GM10248 (cell line): Measurements from ENCODE around the gene MUC16.

Source experiments
- CTCF ChIA-PET: fragments of 300-600 bp; sonication (Branson Sonifier 250); formaldehyde crosslinking; extraction: SDS; loops from one replicate; lab custom pipeline; 2021; ENCODE audit warnings: antibody characterized with exemption; lab: Yijun Ruan, JAX
- POLR2A ChIA-PET: fragments of 350-650 bp; sonication (Branson Sonifier 250); formaldehyde crosslinking; extraction: SDS; loops from one replicate; lab custom pipeline; 2020; ENCODE audit warnings: antibody characterized with exemption; lab: Yijun Ruan, JAX
- DNase-seq: peaks from one replicate; pipeline ENCODE4 v3.0.0; 2012; ENCODE audit errors: extremely low spot score
- CTCF ChIP-seq: IDR thresholded peaks from 2 replicates; pipeline ENCODE4 v1.5.1; 2012; ENCODE audit warnings: mild to moderate bottlenecking, low read depth; ENCODE audit errors: extremely low read depth, missing control alignments, control extremely low read depth

The MUC16 gene

GRCh38 chr19:9052894-9053293, 42.7 kb upstream of the MUC16 start:
- TF ChIP-seq CTCF = no peak
- ChIA-PET POLR2A (no interaction called here), CTCF (no interaction called here)
- no peak for DNase-seq

- no peak for TF ChIP-seq CTCF
- no peak for DNase-seq
- ChIA-PET POLR2A (no interaction called here), CTCF (no interaction called here)
These were observed 36.5 kb upstream of the MUC16 start for GRCh38 chr19:9046694-9047093.

GRCh38 chr19:9044449-9044848, 34.2 kb upstream of the MUC16 start:
- ChIA-PET POLR2A (no interaction called here), CTCF (no interaction called here)
- TF ChIP-seq CTCF = no peak
- DNase-seq = no peak

GRCh38 chr19:9043524-9043923, 33.3 kb upstream of the MUC16 start:
- no peak for TF ChIP-seq CTCF
- no peak for DNase-seq
- ChIA-PET POLR2A (no interaction called here), CTCF (no interaction called here)

GRCh38 chr19:9041023-9041422, 30.8 kb upstream of the MUC16 start:
- no peak for TF ChIP-seq CTCF
- CTCF ChIA-PET = no interaction called here
- POLR2A ChIA-PET = no interaction called here
- no peak for DNase-seq

GRCh38 chr19:9040131-9040530, 29.9 kb upstream of the MUC16 start:
- CTCF ChIA-PET = no interaction called here

More at GRCh38 chr19:9040131-9040530, 29.9 kb upstream of the MUC16 start:
- no peak for TF ChIP-seq CTCF
- no peak for DNase-seq
- POLR2A ChIA-PET = no interaction called here
